ENCODE measurements around the gene WIPF2. TPM values are rescaled to one million over a fixed set of nuclear protein-coding genes. Genes with fewer than 3 reads are reported as not detected.

WIPF2 gene
- total RNA-seq, 1 donor from 2014 or later, result 13.9 TPM

GRCh38 chr17:40266882-40267281 lies 47.8 kb downstream of the WIPF2 start:
- no peak overlapping the region for H3K4me3 ChIP-seq (ENCODE audit: low read depth, low read length)
- TF ChIP-seq, protein P1, sequence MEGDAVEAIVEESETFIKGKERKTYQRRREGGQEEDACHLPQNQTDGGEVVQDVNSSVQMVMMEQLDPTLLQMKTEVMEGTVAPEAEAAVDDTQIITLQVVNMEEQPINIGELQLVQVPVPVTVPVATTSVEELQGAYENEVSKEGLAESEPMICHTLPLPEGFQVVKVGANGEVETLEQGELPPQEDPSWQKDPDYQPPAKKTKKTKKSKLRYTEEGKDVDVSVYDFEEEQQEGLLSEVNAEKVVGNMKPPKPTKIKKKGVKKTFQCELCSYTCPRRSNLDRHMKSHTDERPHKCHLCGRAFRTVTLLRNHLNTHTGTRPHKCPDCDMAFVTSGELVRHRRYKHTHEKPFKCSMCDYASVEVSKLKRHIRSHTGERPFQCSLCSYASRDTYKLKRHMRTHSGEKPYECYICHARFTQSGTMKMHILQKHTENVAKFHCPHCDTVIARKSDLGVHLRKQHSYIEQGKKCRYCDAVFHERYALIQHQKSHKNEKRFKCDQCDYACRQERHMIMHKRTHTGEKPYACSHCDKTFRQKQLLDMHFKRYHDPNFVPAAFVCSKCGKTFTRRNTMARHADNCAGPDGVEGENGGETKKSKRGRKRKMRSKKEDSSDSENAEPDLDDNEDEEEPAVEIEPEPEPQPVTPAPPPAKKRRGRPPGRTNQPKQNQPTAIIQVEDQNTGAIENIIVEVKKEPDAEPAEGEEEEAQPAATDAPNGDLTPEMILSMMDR (IDR thresholded peaks at IDR 0.05; ENCODE audit: insufficient read depth, low read length, poor library complexity, severe bottlenecking), result no peak
- no peak for DNase-seq (ENCODE audit: low read depth)
- H3K27me3 ChIP-seq (ENCODE audit: control insufficient read depth, insufficient read depth, low read length), result no peaks in the 10 kb centered on the region
- peaks cover 2% of the 10 kb centered on the region for H3K36me3 ChIP-seq (ENCODE audit: control insufficient read depth, insufficient read depth, low read length)

DNA sequence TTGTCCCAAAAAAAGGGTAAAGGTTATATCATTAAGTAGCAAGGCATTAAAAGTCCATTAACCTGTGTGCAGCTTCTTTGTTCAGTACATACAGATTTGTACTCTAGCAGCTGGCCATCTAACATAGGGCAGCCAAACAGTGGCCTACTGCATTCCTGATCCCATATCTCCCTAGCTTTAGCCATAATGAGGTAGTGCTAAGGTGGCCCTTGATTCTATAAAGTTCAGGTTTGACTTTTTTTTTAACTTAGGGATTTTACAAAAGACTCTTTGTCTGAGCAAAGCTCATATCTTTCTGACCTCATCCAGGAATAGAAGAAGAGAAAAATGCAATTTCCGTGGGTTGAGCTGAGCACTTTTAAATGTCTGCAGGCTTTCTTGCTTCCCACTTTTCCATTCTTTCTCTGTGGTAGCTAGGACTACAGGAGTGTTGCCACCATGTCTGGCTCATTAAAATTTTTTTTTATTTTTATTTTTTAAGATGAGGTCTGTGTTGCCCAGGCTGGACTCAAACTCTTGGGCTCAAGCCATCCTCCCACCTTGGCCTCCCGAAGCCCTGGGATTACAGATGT lies 49.1 kb downstream of the WIPF2 start:
- no peaks in the 10 kb centered on the region for H3K27me3 ChIP-seq (ENCODE audit: control insufficient read depth, insufficient read depth, low read length)
- no peak for DNase-seq (ENCODE audit: low read depth)

GRCh38 chr17:40278414-40278813 lies 59.3 kb downstream of the WIPF2 start:
- no peak for DNase-seq (ENCODE audit: low read depth)
- Histone ChIP-seq H3K27me3 (ENCODE audit: control insufficient read depth, insufficient read depth, low read length) (no peaks in the 10 kb centered on the region), H3K36me3 (ENCODE audit: control insufficient read depth, insufficient read depth, low read length) (peaks cover 1% of the 10 kb centered on the region), H3K4me3 (ENCODE audit: low read depth, low read length) (no peak overlapping the region)
- TF ChIP-seq, protein P1 (IDR thresholded peaks at IDR 0.05; ENCODE audit: insufficient read depth, low read length, poor library complexity, severe bottlenecking), result no peak

More for the DNA sequence above, 49.1 kb downstream of the WIPF2 start:
- Histone ChIP-seq H3K36me3 (ENCODE audit: control insufficient read depth, insufficient read depth, low read length) (peaks cover 1% of the 10 kb centered on the region), H3K4me3 (ENCODE audit: low read depth, low read length) (no peak overlapping the region)
- TF ChIP-seq, protein P1 (IDR thresholded peaks at IDR 0.05; ENCODE audit: insufficient read depth, low read length, poor library complexity, severe bottlenecking), result no peak

- Histone ChIP-seq H3K36me3 (ENCODE audit: control insufficient read depth, insufficient read depth, low read length) (peaks cover 1% of the 10 kb centered on the region), H3K4me3 (ENCODE audit: low read depth, low read length) (no peak overlapping the region), H3K27me3 (ENCODE audit: control insufficient read depth, insufficient read depth, low read length) (no peaks in the 10 kb centered on the region)
- no peak for DNase-seq (ENCODE audit: low read depth)
- TF ChIP-seq, protein P1 (IDR thresholded peaks at IDR 0.05; ENCODE audit: insufficient read depth, low read length, poor library complexity, severe bottlenecking), result no peak
These were observed 60.3 kb downstream of the WIPF2 start for GRCh38 chr17:40279402-40279801.

DNA sequence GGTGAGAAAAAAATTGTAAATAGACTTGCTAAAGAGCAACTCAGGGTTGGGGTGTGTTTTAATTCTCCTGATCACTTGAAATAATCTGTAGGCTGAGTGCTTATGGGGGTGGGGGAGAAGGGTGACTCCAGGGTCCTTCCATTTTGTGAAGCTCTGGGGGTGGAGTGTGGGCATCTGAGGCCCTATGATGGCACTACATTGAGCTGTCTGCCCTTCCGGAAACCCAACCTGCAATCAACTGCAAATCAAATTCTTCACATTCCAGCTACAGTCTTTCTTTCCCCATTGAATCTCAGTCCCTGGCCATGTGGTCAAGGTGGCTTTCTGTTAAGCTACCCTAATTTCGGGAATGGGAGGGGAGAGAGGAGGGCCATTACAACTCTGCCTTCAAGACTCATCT lies 62.6 kb downstream of the WIPF2 start:
- no peak for DNase-seq (ENCODE audit: low read depth)

More for the DNA sequence above, 62.6 kb downstream of the WIPF2 start:
- Histone ChIP-seq H3K36me3 (ENCODE audit: control insufficient read depth, insufficient read depth, low read length) (peaks cover 1% of the 10 kb centered on the region), H3K27me3 (ENCODE audit: control insufficient read depth, insufficient read depth, low read length) (no peaks in the 10 kb centered on the region), H3K4me3 (ENCODE audit: low read depth, low read length) (no peak overlapping the region)
- TF ChIP-seq, protein P1 (IDR thresholded peaks at IDR 0.05; ENCODE audit: insufficient read depth, low read length, poor library complexity, severe bottlenecking), result no peak

Measured in kidney epithelial cell (primary cell).